Loucy (cell line): ENCODE data around the gene RAD51B.

ENCODE experiments used
- H2AFZ ChIP-seq: fragments of 200-600 bp; sonication (generic); 2 replicates; pipeline ENCODE4 v1.6.0; 2016; ENCODE audit warnings: antibody characterized with exemption, mild to moderate bottlenecking, low read length, moderate library complexity
- H3F3A ChIP-seq: fragments of 200-600 bp; 2 replicates; pipeline ENCODE4 v1.6.0; 2016; ENCODE audit warnings: antibody characterized with exemption, low read depth, mild to moderate bottlenecking
- H3K27me3 ChIP-seq: fragments of 200-600 bp; sonication (generic); 2 replicates; pipeline ENCODE4 v1.6.1; 2014; ENCODE audit warnings: low read length, mild to moderate bottlenecking; ENCODE audit not compliant: insufficient read depth, poor library complexity, severe bottlenecking
- H3K36me3 ChIP-seq: fragments of 200-600 bp; sonication (generic); 2 replicates; pipeline ENCODE4 v1.6.1; 2016; ENCODE audit warnings: low read length; ENCODE audit not compliant: insufficient read depth
- H3K4me1 ChIP-seq: fragments of 200-600 bp; sonication (generic); 2 replicates; pipeline ENCODE4 v1.5.1; 2014; ENCODE audit warnings: low read length, mild to moderate bottlenecking; ENCODE audit not compliant: insufficient read depth, poor library complexity, severe bottlenecking
- H3K4me2 ChIP-seq: fragments of 200-600 bp; sonication (generic); 2 replicates; pipeline ENCODE4 v1.6.0; 2014; ENCODE audit warnings: antibody characterized with exemption, low read length, low read depth, mild to moderate bottlenecking; ENCODE audit not compliant: poor library complexity, severe bottlenecking
- H3K4me3 ChIP-seq: fragments of 200-600 bp; sonication (generic); 2 replicates; pipeline ENCODE4 v1.5.1; 2014; ENCODE audit warnings: low read length, mild to moderate bottlenecking, mixed read lengths; ENCODE audit not compliant: poor library complexity, severe bottlenecking
- H3K79me2 ChIP-seq: fragments of 200-600 bp; sonication (generic); 2 replicates; pipeline ENCODE4 v1.6.1; 2014; ENCODE audit warnings: low read length; ENCODE audit not compliant: insufficient read depth
- H3K9ac ChIP-seq: fragments of 200-600 bp; sonication (generic); 2 replicates; pipeline ENCODE4 v1.6.0; 2014; ENCODE audit warnings: mild to moderate bottlenecking, low read depth, low read length, moderate library complexity; ENCODE audit not compliant: poor library complexity, severe bottlenecking
- H3K9me2 ChIP-seq: fragments of 200-600 bp; sonication (generic); replicated peaks from 2 replicates; pipeline ENCODE4 v1.6.1; 2016; ENCODE audit warnings: low read depth, low read length, mixed read lengths
- H3K9me3 ChIP-seq: fragments of 200-600 bp; sonication (generic); 2 replicates; pipeline ENCODE4 v1.6.1; 2014; ENCODE audit warnings: mild to moderate bottlenecking, antibody characterized with exemption, low read length, low read depth; ENCODE audit not compliant: insufficient read depth
- H4K20me1 ChIP-seq: fragments of 200-600 bp; sonication (generic); 2 replicates; pipeline ENCODE4 v1.6.0; 2014; ENCODE audit warnings: antibody characterized with exemption, low read length, mild to moderate bottlenecking; ENCODE audit not compliant: insufficient read depth, poor library complexity, severe bottlenecking
- CTCF ChIP-seq: fragments of 200-600 bp; sonication (generic); conservative IDR thresholded peaks from 2 replicates; pipeline ENCODE4 v1.5.1; 2014; ENCODE audit warnings: mild to moderate bottlenecking, antibody characterized with exemption, low read length
- EZH2phosphoT487 ChIP-seq: fragments of 200-600 bp; IDR thresholded peaks from 2 replicates; pipeline ENCODE4 v1.6.1; 2018; ENCODE audit warnings: antibody characterized with exemption, mild to moderate bottlenecking, moderate library complexity, borderline replicate concordance

Gene RAD51B

GRCh38 chr14:68634874-68635595, 815.5 kb downstream of the RAD51B start:
- H3K9me3 ChIP-seq = no peaks in the 10 kb centered on the region
- H3K36me3 ChIP-seq = no peaks in the 10 kb centered on the region
- no peak overlapping the region for H3K9ac ChIP-seq
- no peak overlapping the region for H2AFZ ChIP-seq
- no peak overlapping the region for H3K4me3 ChIP-seq
- H3K9me2 ChIP-seq = no peaks in the 10 kb centered on the region
- H3K27me3 ChIP-seq = no peaks in the 10 kb centered on the region
- H3K4me1 ChIP-seq = peaks cover 13% of the 10 kb centered on the region
- no peak overlapping the region for H3K4me2 ChIP-seq
- TF ChIP-seq CTCF = no peak
- no peak for TF ChIP-seq EZH2phosphoT487
- H3K79me2 ChIP-seq = no peaks in the 10 kb centered on the region
- H4K20me1 ChIP-seq = no peaks in the 10 kb centered on the region
- no peaks in the 10 kb centered on the region for H3F3A ChIP-seq

GRCh38 chr14:68636597-68636996, 817.0 kb downstream of the RAD51B start:
- peaks cover 10% of the 10 kb centered on the region; the same call in 1 of the 2 replicates for H3K9me3 ChIP-seq
- H4K20me1 ChIP-seq = no peaks in the 10 kb centered on the region
- TF ChIP-seq EZH2phosphoT487 (no peak), CTCF (no peak)
- H3K9me2 ChIP-seq = no peaks in the 10 kb centered on the region
- H2AFZ ChIP-seq = no peak overlapping the region
- no peaks in the 10 kb centered on the region for H3F3A ChIP-seq
- H3K4me2 ChIP-seq = no peak overlapping the region
- no peaks in the 10 kb centered on the region for H3K27me3 ChIP-seq
- peaks cover 13% of the 10 kb centered on the region for H3K4me1 ChIP-seq
- no peaks in the 10 kb centered on the region for H3K79me2 ChIP-seq
- no peak overlapping the region for H3K9ac ChIP-seq
- no peak overlapping the region for H3K4me3 ChIP-seq
- no peaks in the 10 kb centered on the region for H3K36me3 ChIP-seq

GRCh38 chr14:68637106-68638021, 817.8 kb downstream of the RAD51B start:
- TF ChIP-seq EZH2phosphoT487 (no peak), CTCF (no peak)
- no peaks in the 10 kb centered on the region for H3K79me2 ChIP-seq
- no peaks in the 10 kb centered on the region for H3K36me3 ChIP-seq
- H3K9ac ChIP-seq = no peak overlapping the region
- H4K20me1 ChIP-seq = no peaks in the 10 kb centered on the region
- H3K4me2 ChIP-seq = no peak overlapping the region
- no peaks in the 10 kb centered on the region for H3F3A ChIP-seq
- no peak overlapping the region for H3K4me3 ChIP-seq
- H3K9me3 ChIP-seq = peaks cover 10% of the 10 kb centered on the region; the same call in 1 of the 2 replicates
- H3K4me1 ChIP-seq = peaks cover 13% of the 10 kb centered on the region
- H3K27me3 ChIP-seq = no peaks in the 10 kb centered on the region
- H2AFZ ChIP-seq = no peak overlapping the region
- H3K9me2 ChIP-seq = no peaks in the 10 kb centered on the region
